Neural cell (in vitro differentiated cells): ENCODE results near the gene MAD1L1. TPM values are rescaled to one million over a fixed set of nuclear protein-coding genes. Genes with fewer than 3 reads are reported as not detected.

Experiments
- H2AFZ ChIP-seq: fragments of 200-600, 300-800 bp; sonication (generic), shearing (Covaris generic); 2 replicates; pipeline ENCODE4 v1.6.0; 2014; ENCODE audit warnings: low read depth, mild to moderate bottlenecking, antibody characterized with exemption, low read length, moderate library complexity
- H3F3A ChIP-seq: fragments of 200-600 bp; shearing (Covaris generic); 2 replicates; pipeline ENCODE4 v1.6.1; 2016; ENCODE audit warnings: mild to moderate bottlenecking, moderate library complexity, mixed read lengths, antibody characterized with exemption, low read length; ENCODE audit not compliant: insufficient read depth, poor library complexity, severe bottlenecking
- H3K27ac ChIP-seq: fragments of 200-600, 300-800 bp; sonication (generic), shearing (Covaris generic); 2 replicates; pipeline ENCODE4 v1.5.1; 2014; ENCODE audit warnings: mild to moderate bottlenecking, low read length, moderate library complexity
- H3K27me3 ChIP-seq: fragments of 300-800, 200-600 bp; sonication (generic), shearing (Covaris generic); 2 replicates; pipeline ENCODE4 v1.6.0; 2014; ENCODE audit warnings: mild to moderate bottlenecking, low read depth, low read length, moderate library complexity; ENCODE audit not compliant: insufficient read depth
- H3K36me3 ChIP-seq: fragments of 300-800, 200-600 bp; sonication (generic), shearing (Covaris generic); 2 replicates; pipeline ENCODE4 v1.5.1; 2014; ENCODE audit warnings: mild to moderate bottlenecking, antibody characterized with exemption, low read length, moderate library complexity; ENCODE audit not compliant: insufficient read depth
- H3K4me2 ChIP-seq: fragments of 300-800, 200-600 bp; sonication (generic), shearing (Covaris generic); 2 replicates; pipeline ENCODE4 v1.6.0; 2014; ENCODE audit warnings: mild to moderate bottlenecking, low read length
- H3K4me3 ChIP-seq: fragments of 300-800, 200-600 bp; sonication (generic), shearing (Covaris generic); 2 replicates; pipeline ENCODE4 v1.5.1; 2014; ENCODE audit warnings: mild to moderate bottlenecking, low read length, moderate library complexity
- H3K79me2 ChIP-seq: fragments of 200-600 bp; shearing (Covaris generic); replicated peaks from 2 replicates; pipeline ENCODE4 v1.6.0; 2014; ENCODE audit warnings: mild to moderate bottlenecking, low read length, moderate library complexity; ENCODE audit not compliant: insufficient read depth
- H3K9ac ChIP-seq: fragments of 300-800, 200-600 bp; sonication (generic), shearing (Covaris generic); 2 replicates; pipeline ENCODE4 v1.6.1; 2016; ENCODE audit warnings: mild to moderate bottlenecking, low read length, mixed read lengths
- H3K9me2 ChIP-seq: fragments of 200-600 bp; shearing (Covaris generic); 2 replicates; pipeline ENCODE4 v1.6.1; 2016; ENCODE audit warnings: mild to moderate bottlenecking, low read length, mixed read lengths; ENCODE audit not compliant: insufficient read depth
- H3K9me3 ChIP-seq: fragments of 200-600, 300-800 bp; sonication (generic), shearing (Covaris generic); 2 replicates; pipeline ENCODE4 v1.6.1; 2016; ENCODE audit warnings: mild to moderate bottlenecking, mixed run types, low read length, moderate library complexity, mixed read lengths
- H4K20me1 ChIP-seq: fragments of 200-600 bp; shearing (Covaris generic); 2 replicates; pipeline ENCODE4 v1.6.1; 2016; ENCODE audit warnings: mild to moderate bottlenecking, mixed run types; ENCODE audit not compliant: insufficient read depth
- CTCF ChIP-seq: fragments of 450-650 bp; IDR thresholded peaks from 2 replicates; pipeline ENCODE4 v1.5.1; 2014; ENCODE audit warnings: antibody characterized with exemption, mild to moderate bottlenecking, moderate library complexity; ENCODE audit not compliant: poor library complexity, severe bottlenecking
- EP300 ChIP-seq: fragments of 450-650 bp; conservative IDR thresholded peaks from 2 replicates; pipeline ENCODE4 v1.6.1; 2014; ENCODE audit warnings: antibody characterized with exemption, mild to moderate bottlenecking, moderate library complexity; ENCODE audit not compliant: poor library complexity, severe bottlenecking
- EZH2 ChIP-seq: fragments of 200-600, 300-800 bp; shearing (Covaris generic), sonication (generic); IDR thresholded peaks from 2 replicates; pipeline ENCODE4 v1.6.1; 2014; ENCODE audit warnings: antibody characterized with exemption, low read length, borderline replicate concordance, mild to moderate bottlenecking; ENCODE audit not compliant: insufficient read depth, poor library complexity, severe bottlenecking
- MXI1 ChIP-seq: fragments of 450-650 bp; conservative IDR thresholded peaks from 2 replicates; pipeline ENCODE4 v1.6.1; 2014; ENCODE audit warnings: antibody characterized with exemption, mild to moderate bottlenecking; ENCODE audit not compliant: poor library complexity, severe bottlenecking
- POLR2AphosphoS5 ChIP-seq: IDR thresholded peaks from 2 replicates; pipeline ENCODE4 v1.6.1; 2012
- RAD21 ChIP-seq: fragments of 450-650 bp; conservative IDR thresholded peaks from 2 replicates; pipeline ENCODE4 v1.6.1; 2014; ENCODE audit warnings: antibody characterized with exemption, mild to moderate bottlenecking, moderate library complexity
- SMC3 ChIP-seq: fragments of 450-650 bp; conservative IDR thresholded peaks from 2 replicates; pipeline ENCODE4 v1.6.1; 2014; ENCODE audit warnings: antibody characterized with exemption, mild to moderate bottlenecking, moderate library complexity; ENCODE audit not compliant: poor library complexity
- TAF1 ChIP-seq: IDR thresholded peaks from 2 replicates; pipeline ENCODE4 v1.6.1; 2012; ENCODE audit warnings: low read depth
- polyA plus RNA-seq: library from polyadenylated mRNA; depleted of rRNA; stranded (reverse); fragments of >200 nt; gene quantifications from 2 replicates; pipeline ENCODE4 v1.2.3, GENCODE V29; 2014
- TF ChIP-seq, protein P1 (sequence below): IDR thresholded peaks from 2 replicates; pipeline ENCODE4 v1.6.1; 2012; ENCODE audit warnings: borderline replicate concordance

The MAD1L1 gene
- polyA plus RNA-seq, 1 donor from 2014 or later: 31.4 TPM

GRCh38 chr7:2053395-2053794, 179.3 kb downstream of the MAD1L1 start:
- Histone ChIP-seq H3K9me2 (no peaks in the 10 kb centered on the region), H2AFZ (no peak overlapping the region), H3K4me2 (no peak overlapping the region), H3K9ac (no peak overlapping the region), H3K27ac (no peak overlapping the region), H4K20me1 (no peaks in the 10 kb centered on the region), H3K4me3 (no peak overlapping the region), H3K27me3 (no peaks in the 10 kb centered on the region), H3K79me2 (no peaks in the 10 kb centered on the region), H3F3A (no peaks in the 10 kb centered on the region), H3K36me3 (no peaks in the 10 kb centered on the region), H3K9me3 (no peaks in the 10 kb centered on the region)
- TF ChIP-seq RAD21 (no peak), MXI1 (no peak), EZH2 (no peak), SMC3 (no peak), TAF1 (no peak), EP300 (no peak), POLR2AphosphoS5 (no peak), CTCF (no peak)
- TF ChIP-seq, protein P1, sequence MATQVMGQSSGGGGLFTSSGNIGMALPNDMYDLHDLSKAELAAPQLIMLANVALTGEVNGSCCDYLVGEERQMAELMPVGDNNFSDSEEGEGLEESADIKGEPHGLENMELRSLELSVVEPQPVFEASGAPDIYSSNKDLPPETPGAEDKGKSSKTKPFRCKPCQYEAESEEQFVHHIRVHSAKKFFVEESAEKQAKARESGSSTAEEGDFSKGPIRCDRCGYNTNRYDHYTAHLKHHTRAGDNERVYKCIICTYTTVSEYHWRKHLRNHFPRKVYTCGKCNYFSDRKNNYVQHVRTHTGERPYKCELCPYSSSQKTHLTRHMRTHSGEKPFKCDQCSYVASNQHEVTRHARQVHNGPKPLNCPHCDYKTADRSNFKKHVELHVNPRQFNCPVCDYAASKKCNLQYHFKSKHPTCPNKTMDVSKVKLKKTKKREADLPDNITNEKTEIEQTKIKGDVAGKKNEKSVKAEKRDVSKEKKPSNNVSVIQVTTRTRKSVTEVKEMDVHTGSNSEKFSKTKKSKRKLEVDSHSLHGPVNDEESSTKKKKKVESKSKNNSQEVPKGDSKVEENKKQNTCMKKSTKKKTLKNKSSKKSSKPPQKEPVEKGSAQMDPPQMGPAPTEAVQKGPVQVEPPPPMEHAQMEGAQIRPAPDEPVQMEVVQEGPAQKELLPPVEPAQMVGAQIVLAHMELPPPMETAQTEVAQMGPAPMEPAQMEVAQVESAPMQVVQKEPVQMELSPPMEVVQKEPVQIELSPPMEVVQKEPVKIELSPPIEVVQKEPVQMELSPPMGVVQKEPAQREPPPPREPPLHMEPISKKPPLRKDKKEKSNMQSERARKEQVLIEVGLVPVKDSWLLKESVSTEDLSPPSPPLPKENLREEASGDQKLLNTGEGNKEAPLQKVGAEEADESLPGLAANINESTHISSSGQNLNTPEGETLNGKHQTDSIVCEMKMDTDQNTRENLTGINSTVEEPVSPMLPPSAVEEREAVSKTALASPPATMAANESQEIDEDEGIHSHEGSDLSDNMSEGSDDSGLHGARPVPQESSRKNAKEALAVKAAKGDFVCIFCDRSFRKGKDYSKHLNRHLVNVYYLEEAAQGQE: no peak

- no peaks in the 10 kb centered on the region for H3F3A ChIP-seq
- no peaks in the 10 kb centered on the region for H3K9me3 ChIP-seq
- no peaks in the 10 kb centered on the region for H3K36me3 ChIP-seq
- H3K4me3 ChIP-seq: no peak overlapping the region
- H3K9ac ChIP-seq: no peak overlapping the region
- TF ChIP-seq CTCF (no peak), POLR2AphosphoS5 (no peak), EZH2 (no peak), MXI1 (no peak), EP300 (no peak), TAF1 (no peak), RAD21 (no peak), SMC3 (no peak)
- TF ChIP-seq, protein P1: no peak
- H3K27me3 ChIP-seq: no peaks in the 10 kb centered on the region
- no peak overlapping the region for H3K27ac ChIP-seq
- H3K9me2 ChIP-seq: no peaks in the 10 kb centered on the region
- no peak overlapping the region for H2AFZ ChIP-seq
- no peaks in the 10 kb centered on the region for H4K20me1 ChIP-seq
- H3K79me2 ChIP-seq: no peaks in the 10 kb centered on the region
- no peak overlapping the region for H3K4me2 ChIP-seq
These were observed 180.1 kb downstream of the MAD1L1 start for GRCh38 chr7:2052657-2053048.
